Activated T-helper 1 cell treated with anti-CD3 and anti-CD28 coated beads, Interleukin-12 subunit alpha, Interleukin-12 subunit beta, Interleukin-2, Interleukin-4 antibody, amounts not matched to agents 30 ng/mL and 10 ng/mL and 1 ng/mL, durations not matched to agents 14 hours and 24 hours and 36 hours (primary cell): ENCODE measurements around the gene UTS2B. TPM values are rescaled to one million over a fixed set of nuclear protein-coding genes. Genes with fewer than 3 reads are reported as not detected.

Source experiments
- DNase-seq: peaks from one replicate; pipeline ENCODE4 v3.0.0; 2021; ENCODE audit warnings: low spot score
- H3K27ac Mint-ChIP-seq: one replicate; pipeline ENCODE4 v1.8.0; 2021; ENCODE audit warnings: mild to moderate bottlenecking, mixed read lengths
- H3K27me3 Mint-ChIP-seq: one replicate; pipeline ENCODE4 v1.8.0; 2022; ENCODE audit warnings: mild to moderate bottlenecking, moderate library complexity, mixed read lengths; ENCODE audit not compliant: insufficient read depth
- H3K36me3 Mint-ChIP-seq: one replicate; pipeline ENCODE4 v1.8.0; 2021; ENCODE audit warnings: low read depth, mixed read lengths
- H3K4me1 Mint-ChIP-seq: one replicate; pipeline ENCODE4 v1.8.0; 2021; ENCODE audit warnings: low read depth, mixed read lengths
- H3K4me3 Mint-ChIP-seq: one replicate; pipeline ENCODE4 v1.8.0; 2021; ENCODE audit warnings: mild to moderate bottlenecking, moderate library complexity, mixed read lengths
- H3K9me3 Mint-ChIP-seq: one replicate; pipeline ENCODE4 v1.8.0; 2021; ENCODE audit warnings: mixed read lengths
- intact Hi-C: fragments of 100-400 bp; cut with micrococcal nuclease; formaldehyde crosslinking; loops from one replicate; pipeline ENCODE4 v1.15.1; 2024
- total RNA-seq: library from RNA; stranded (reverse); gene quantifications from 2 replicates; pipeline ENCODE4 v1.2.3, GENCODE V29; 2022

UTS2B gene
- total RNA-seq, 1 donor from 2014 or later: not detected

DNA sequence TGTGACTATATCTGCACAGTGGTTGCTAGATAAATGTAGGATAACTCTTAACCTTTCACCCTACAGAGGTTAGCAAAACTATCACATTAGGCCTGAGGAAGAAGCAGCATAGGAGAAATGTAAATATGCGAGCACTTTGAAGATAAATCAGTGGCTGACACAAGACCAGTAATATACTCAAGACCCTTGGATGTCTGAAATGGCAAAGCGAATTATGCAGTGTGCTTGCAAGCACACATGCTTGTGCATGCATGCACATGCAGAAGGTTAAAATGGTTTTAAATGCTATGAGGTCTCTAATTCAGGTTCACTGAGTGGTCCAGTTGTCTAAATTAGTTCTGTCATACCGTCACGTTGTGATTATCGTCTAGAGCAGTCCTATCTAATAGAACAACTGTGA, 13.6 kb upstream of the UTS2B start:
- no peaks in the 10 kb centered on the region for H3K9me3 Mint-ChIP-seq
- H3K4me1 Mint-ChIP-seq: peaks cover 20% of the 10 kb centered on the region
- no peak for DNase-seq
- no peak overlapping the region for H3K27ac Mint-ChIP-seq
- no peaks in the 10 kb centered on the region for H3K36me3 Mint-ChIP-seq
- intact Hi-C loops: no loop called here
- no peak overlapping the region for H3K4me3 Mint-ChIP-seq
- no peaks in the 10 kb centered on the region for H3K27me3 Mint-ChIP-seq

DNA sequence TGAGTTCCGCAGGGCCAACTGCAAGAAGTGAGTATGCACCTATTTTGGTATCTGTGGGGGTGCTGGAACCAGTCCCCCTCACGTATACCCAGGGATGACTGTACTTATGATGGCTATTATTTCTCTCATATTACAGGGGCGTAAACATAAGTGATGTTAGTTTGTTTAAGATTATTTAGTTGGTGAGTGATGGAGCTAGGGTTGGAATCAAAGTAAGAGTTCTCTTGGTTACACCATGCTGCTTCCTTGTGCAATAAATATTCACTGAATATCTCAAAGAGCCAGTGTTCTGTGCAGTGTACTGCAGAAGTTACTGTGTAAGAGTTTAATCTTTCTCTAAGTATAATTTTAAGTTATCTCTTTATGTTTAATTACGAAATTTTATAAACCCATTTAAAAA, 12.8 kb upstream of the UTS2B start:
- Mint-ChIP-seq H3K9me3 (no peaks in the 10 kb centered on the region), H3K27ac (no peak overlapping the region), H3K36me3 (no peaks in the 10 kb centered on the region), H3K4me3 (no peak overlapping the region), H3K27me3 (no peaks in the 10 kb centered on the region), H3K4me1 (peaks cover 19% of the 10 kb centered on the region)
- DNase-seq: no peak
- intact Hi-C loops: no loop called here

DNA sequence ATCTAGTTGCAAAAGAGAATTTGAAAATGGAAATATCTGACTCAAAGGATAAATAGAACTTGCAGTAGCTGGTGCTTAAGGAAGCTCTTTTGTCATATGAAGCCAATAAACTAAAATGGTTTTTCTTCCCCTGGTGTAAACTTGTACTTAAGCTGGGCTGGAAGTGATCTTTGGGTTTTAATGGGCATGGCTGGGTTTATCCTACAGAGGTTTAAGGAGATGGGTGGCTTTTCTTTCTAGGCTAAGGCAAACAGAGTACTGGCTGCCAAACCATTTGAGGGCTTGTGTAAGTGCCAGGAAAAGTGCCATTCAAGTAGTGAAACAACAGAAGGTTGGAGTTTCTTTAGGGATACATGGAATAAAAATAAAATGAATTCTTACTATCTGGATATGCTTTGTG, 12.1 kb upstream of the UTS2B start:
- Mint-ChIP-seq H3K36me3 (no peaks in the 10 kb centered on the region), H3K4me3 (no peak overlapping the region), H3K27me3 (no peaks in the 10 kb centered on the region), H3K27ac (no peak overlapping the region), H3K9me3 (no peaks in the 10 kb centered on the region), H3K4me1 (peaks cover 19% of the 10 kb centered on the region)
- DNase-seq: no peak
- intact Hi-C loops: no loop called here

GRCh38 chr3:191342006-191342405, 11.7 kb upstream of the UTS2B start:
- no peaks in the 10 kb centered on the region for H3K27me3 Mint-ChIP-seq
- H3K9me3 Mint-ChIP-seq: no peaks in the 10 kb centered on the region
- H3K36me3 Mint-ChIP-seq: no peaks in the 10 kb centered on the region
- H3K4me3 Mint-ChIP-seq: no peak overlapping the region
- DNase-seq: no peak
- H3K4me1 Mint-ChIP-seq: peaks cover 19% of the 10 kb centered on the region
- intact Hi-C loops: no loop called here
- no peak overlapping the region for H3K27ac Mint-ChIP-seq

DNA sequence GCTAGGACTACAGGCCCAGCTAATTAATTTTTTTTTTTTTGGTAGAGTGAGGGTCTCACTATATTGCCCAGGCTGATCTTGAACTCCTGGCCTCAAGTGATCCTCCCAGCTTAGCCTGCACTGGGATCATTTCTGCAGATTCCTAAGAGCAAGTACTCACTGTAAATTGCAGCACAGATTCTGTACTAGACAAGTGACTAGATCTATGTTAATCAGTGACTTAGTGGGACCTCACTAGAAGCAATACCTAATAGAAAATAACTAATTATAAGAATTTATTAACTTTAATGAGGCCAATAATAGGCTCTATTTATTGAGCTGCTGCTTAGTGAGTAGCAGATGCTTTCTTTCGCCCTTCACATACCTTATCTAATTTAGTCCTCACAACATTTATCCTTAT, 10.6 kb upstream of the UTS2B start:
- no peaks in the 10 kb centered on the region for H3K9me3 Mint-ChIP-seq
- H3K27me3 Mint-ChIP-seq: no peaks in the 10 kb centered on the region
- H3K4me1 Mint-ChIP-seq: peaks cover 19% of the 10 kb centered on the region
- no peak for DNase-seq
- H3K36me3 Mint-ChIP-seq: no peaks in the 10 kb centered on the region
- intact Hi-C loops: no loop called here
- H3K27ac Mint-ChIP-seq: no peak overlapping the region
- H3K4me3 Mint-ChIP-seq: no peak overlapping the region

DNA sequence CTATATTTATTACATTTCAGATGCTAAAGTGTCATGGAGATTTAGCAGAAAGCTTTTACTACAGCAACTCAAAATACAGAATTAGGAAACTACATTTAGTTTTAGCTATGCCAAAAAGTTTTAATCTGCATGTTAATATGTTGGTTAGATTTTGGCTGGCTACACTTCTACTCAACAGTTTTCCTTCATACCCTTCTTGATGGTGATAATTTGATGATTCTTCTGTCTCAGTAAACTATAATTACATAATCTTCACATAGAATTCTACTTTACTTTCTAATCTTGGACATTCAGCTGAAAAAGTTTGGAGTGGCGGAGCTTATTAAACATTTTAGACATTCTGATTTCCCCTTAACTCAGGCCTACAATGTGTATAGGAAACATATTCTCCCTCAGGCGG, 10.0 kb upstream of the UTS2B start:
- Mint-ChIP-seq H3K9me3 (no peaks in the 10 kb centered on the region), H3K27me3 (no peaks in the 10 kb centered on the region), H3K4me3 (no peak overlapping the region), H3K4me1 (peaks cover 17% of the 10 kb centered on the region), H3K27ac (no peak overlapping the region), H3K36me3 (no peaks in the 10 kb centered on the region)
- no peak for DNase-seq
- intact Hi-C loops: no loop called here

GRCh38 chr3:191339316-191339917, 9.1 kb upstream of the UTS2B start:
- H3K4me3 Mint-ChIP-seq: no peak overlapping the region
- DNase-seq: no peak
- no peaks in the 10 kb centered on the region for H3K9me3 Mint-ChIP-seq
- H3K27me3 Mint-ChIP-seq: no peaks in the 10 kb centered on the region
- H3K27ac Mint-ChIP-seq: no peak overlapping the region
- H3K36me3 Mint-ChIP-seq: no peaks in the 10 kb centered on the region
- intact Hi-C loops: loop anchor here (2.0 to 10.0 kb wide), 3 partner anchors 13 to 825 kb away; partner anchors contain the start of gene IL1RAP
- H3K4me1 Mint-ChIP-seq: peaks cover 15% of the 10 kb centered on the region

DNA sequence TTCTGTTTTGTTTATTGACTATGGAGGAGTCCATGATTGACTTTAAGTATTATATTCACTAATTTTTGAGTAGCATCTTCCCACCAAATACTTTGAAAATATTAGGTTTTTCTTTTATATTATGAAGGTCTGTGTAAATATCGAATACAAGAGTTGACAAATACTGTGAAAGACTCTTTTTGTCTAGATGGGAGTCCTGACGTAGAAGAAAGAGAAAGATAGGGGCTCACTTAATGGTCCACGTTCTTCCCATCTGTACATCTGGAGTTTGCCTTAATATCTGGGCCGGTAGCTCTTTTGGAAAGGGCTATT, 7.8 kb upstream of the UTS2B start:
- H3K9me3 Mint-ChIP-seq: no peaks in the 10 kb centered on the region
- no peak for DNase-seq
- no peaks in the 10 kb centered on the region for H3K27me3 Mint-ChIP-seq
- intact Hi-C loops: loop anchor here (1.0 to 10.0 kb wide), 4 partner anchors 9 to 823 kb away; partner anchors contain the start of genes CCDC50 and IL1RAP
- no peaks in the 10 kb centered on the region for H3K36me3 Mint-ChIP-seq
- H3K4me1 Mint-ChIP-seq: peaks cover 21% of the 10 kb centered on the region
- H3K4me3 Mint-ChIP-seq: no peak overlapping the region
- peak overlapping the region; percentile 40 for H3K27ac Mint-ChIP-seq

DNA sequence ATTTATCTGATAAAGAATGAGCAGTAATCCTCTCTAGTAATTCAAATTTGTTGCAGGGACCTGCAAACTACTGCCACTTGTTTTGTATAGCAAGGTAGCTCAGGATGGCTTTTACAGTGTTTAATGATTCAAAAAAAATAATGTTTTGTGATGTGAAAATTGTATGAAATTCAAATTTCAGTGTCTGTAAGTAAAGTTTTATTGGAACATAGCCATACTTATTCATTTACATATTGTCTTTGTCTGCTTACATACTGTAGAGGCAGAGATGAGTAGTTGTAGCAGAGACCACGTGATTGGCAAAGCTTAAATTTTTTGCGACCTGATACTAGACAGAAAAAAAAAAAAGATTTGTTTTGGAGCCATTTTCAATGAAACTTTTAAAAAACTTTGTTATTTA, 6.5 kb upstream of the UTS2B start:
- Mint-ChIP-seq H3K4me3 (no peak overlapping the region), H3K4me1 (peaks cover 27% of the 10 kb centered on the region), H3K27me3 (peaks cover 1% of the 10 kb centered on the region), H3K9me3 (no peaks in the 10 kb centered on the region), H3K27ac (no peak overlapping the region), H3K36me3 (no peaks in the 10 kb centered on the region)
- intact Hi-C loops: loop anchor here (5.0 to 10.0 kb wide), 2 partner anchors 40 to 822 kb away; partner anchors contain the start of gene IL1RAP
- no peak for DNase-seq

- Mint-ChIP-seq H3K27me3 (peaks cover 8% of the 10 kb centered on the region), H3K36me3 (no peaks in the 10 kb centered on the region), H3K4me3 (no peak overlapping the region), H3K4me1 (peaks cover 40% of the 10 kb centered on the region), H3K9me3 (no peaks in the 10 kb centered on the region), H3K27ac (peak overlapping the region; percentile 78)
- intact Hi-C loops: loop anchor here (5.0 to 10.0 kb wide), 2 partner anchors 53 to 820 kb away; partner anchors contain the start of gene IL1RAP
- no peak for DNase-seq
These were observed 4.1 kb upstream of the UTS2B start for GRCh38 chr3:191334346-191334893.

GRCh38 chr3:191333298-191333880, 3.1 kb upstream of the UTS2B start:
- Mint-ChIP-seq H3K27me3 (peaks cover 9% of the 10 kb centered on the region), H3K9me3 (no peaks in the 10 kb centered on the region), H3K4me1 (peaks cover 45% of the 10 kb centered on the region), H3K4me3 (no peak overlapping the region), H3K27ac (no peak overlapping the region), H3K36me3 (peaks cover 2% of the 10 kb centered on the region)
- intact Hi-C loops: loop anchor here (5.0 to 10.0 kb wide), 2 partner anchors 54 to 819 kb away; partner anchors contain the start of gene IL1RAP
- no peak for DNase-seq

DNA sequence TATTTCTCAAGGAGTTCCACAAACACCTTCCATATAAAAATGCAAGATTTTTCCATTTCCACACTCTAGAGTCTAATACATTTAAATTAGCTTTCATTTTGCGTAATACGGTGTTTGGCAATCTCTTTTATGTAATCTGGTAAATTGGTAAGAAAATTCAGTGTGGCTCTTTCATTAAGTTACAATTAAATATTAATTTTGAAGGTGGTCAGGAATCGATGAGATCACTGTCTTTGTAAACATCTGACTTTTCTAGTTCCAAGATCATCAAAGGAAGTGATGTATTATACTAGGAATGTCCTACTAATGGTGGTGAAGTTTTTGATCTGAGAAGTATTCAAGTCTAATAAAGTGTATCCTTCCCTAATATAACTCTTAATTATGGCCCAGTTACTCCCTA, 1.1 kb upstream of the UTS2B start:
- Mint-ChIP-seq H3K9me3 (no peaks in the 10 kb centered on the region), H3K36me3 (peaks cover 2% of the 10 kb centered on the region), H3K27me3 (peaks cover 11% of the 10 kb centered on the region), H3K4me1 (peaks cover 39% of the 10 kb centered on the region), H3K27ac (no peak overlapping the region), H3K4me3 (peak overlapping the region; percentile 80)
- DNase-seq: no peak
- intact Hi-C loops: loop anchor here (5.0 to 10.0 kb wide), 2 partner anchors 56 to 817 kb away; partner anchors contain the start of gene IL1RAP

DNA sequence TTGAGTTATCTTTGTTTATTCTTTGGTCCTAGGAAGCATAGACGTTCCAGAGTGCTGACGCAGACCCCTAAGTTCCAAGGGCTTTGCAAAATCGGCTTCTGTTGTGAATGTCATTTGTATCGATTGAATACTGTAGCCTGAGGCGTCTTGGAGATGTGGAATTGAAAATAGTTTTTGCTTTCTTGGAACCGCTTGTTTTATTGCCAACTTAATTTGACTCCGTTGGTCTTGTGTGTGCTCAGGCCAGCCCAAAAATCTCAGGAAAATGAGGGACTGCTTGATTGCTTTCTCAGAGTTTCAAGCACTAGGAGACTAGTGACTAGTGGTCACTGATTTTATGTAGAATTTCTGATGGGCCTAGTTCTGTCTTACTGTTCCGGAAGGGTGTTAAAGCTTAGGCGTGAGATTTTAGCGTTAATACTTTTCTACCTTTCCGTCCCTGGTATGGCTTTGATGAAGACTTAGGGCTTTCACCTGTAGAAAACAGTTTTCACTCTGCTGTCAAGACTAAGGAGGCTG, 263 bp upstream of the UTS2B start:
- peaks cover 39% of the 10 kb centered on the region for H3K4me1 Mint-ChIP-seq
- DNase-seq: no peak
- H3K4me3 Mint-ChIP-seq: peak overlapping the region; percentile 80
- peaks cover 2% of the 10 kb centered on the region for H3K36me3 Mint-ChIP-seq
- peaks cover 11% of the 10 kb centered on the region for H3K27me3 Mint-ChIP-seq
- H3K27ac Mint-ChIP-seq: peak overlapping the region; percentile 74
- intact Hi-C loops: loop anchor here (5.0 to 10.0 kb wide), 2 partner anchors 57 to 816 kb away; partner anchors contain the start of gene IL1RAP
- no peaks in the 10 kb centered on the region for H3K9me3 Mint-ChIP-seq
